HK-2 (cell line): Measurements from ENCODE around the gene SUGCT.

Experiments
- DNase-seq: peaks from one replicate; pipeline ENCODE4 v3.0.0-alpha.2; 2018; ENCODE audit not compliant: unreplicated experiment

Gene SUGCT

DNA sequence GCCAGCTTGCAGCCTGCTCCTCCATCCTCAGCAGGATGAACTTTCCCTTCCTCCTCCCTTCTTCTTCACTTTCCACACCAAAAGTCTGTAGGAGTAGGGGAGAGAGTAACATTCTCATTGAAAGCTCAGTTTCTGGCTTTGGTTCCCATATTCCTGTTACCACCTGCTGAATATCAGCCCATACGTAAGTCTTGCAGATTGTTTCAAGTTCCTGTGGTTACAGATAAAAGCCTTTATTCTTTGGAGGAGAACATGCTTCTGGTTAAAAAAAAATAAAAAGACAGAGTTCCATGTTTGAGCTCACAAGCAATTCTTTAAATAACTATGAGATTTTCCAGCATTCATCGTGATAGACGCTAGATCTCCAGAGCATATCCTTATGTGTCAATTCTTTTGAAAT is 637.3 kb downstream of the SUGCT start:
- no peak for DNase-seq

DNA sequence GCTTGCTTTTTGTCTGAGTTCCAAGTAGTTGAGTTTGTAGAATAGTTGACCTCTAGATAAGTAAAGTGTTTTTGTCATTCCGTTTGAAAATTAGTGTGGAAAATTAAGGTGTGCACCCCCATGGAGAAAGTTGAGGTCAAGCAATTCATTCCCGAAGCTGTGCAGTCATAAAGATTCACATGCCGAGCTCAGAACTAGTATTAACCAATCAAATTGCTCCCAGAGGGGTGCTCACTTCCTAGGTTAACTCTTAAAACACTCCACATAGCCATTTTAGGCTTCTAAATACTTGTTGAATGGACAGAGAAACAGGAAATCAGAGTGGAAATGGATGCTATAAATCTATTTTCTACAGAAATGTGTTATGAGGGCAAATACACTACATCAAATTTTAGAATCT is 638.9 kb downstream of the SUGCT start:
- no peak for DNase-seq

DNA sequence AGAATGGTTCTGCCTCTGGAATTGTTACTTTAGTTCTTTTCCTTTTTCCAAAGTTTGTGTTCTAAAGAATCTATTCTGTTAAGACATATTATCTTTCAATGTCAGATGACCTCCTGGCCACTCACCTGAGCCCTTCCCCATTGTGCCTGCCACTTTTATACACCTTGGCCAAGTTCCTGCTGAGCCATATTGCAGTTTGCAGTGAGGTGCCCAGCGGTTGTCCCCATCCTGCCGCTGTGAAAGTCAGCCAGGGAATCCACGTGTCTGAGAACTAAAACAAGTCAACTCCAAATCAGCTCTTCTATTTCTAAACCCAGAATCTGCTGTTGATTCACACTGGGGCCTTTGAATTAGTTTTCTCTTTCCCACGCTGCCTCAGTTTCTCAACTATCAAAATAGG is 641.1 kb downstream of the SUGCT start:
- no peak for DNase-seq

DNA sequence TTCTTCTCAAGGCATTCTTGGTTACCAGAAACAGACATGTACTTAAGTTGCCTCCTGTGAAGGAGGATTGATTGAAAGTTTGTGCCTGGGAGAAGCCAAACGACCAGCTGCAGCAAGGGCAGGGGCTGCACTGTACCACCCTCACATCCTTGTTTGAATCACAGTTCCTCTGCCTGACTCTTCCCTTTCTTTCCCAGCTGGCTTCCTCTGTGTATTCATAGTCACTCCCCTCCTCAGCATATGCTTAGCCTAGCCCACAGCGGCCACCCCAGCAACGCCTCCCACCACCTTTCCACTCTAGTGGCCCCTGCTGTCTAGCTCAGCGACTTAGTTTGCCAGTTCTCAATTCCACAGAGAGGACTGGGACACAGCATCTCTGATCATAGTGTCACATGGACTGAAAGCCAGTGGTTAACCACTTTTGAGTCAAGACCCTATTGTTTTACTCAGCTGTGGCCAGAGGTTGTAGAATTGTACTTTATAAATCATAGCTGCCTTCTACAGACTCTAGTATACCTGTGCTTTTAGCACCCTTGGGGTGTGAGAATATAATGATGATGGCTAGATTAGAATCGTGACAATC is 643.0 kb downstream of the SUGCT start:
- no peak for DNase-seq

DNA sequence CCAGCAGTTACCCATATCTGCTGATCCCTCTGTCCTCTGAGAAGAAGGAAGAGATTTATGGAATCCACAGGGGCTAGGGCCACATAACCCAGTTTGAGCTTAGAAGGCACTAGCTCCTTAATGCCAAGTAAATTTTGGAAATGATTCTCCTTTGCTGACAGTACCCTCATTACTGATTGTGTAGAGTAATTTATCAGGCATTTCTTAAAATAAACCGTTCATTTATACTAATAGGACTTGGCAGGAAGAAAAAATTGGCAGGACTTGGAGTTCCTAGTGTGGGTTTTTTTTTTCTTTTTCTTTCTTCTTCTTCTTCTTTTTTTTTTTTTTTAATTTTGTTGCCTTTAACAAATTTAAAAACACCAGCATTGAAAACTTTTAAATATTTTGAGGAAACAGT is 645.7 kb downstream of the SUGCT start:
- no peak for DNase-seq

DNA sequence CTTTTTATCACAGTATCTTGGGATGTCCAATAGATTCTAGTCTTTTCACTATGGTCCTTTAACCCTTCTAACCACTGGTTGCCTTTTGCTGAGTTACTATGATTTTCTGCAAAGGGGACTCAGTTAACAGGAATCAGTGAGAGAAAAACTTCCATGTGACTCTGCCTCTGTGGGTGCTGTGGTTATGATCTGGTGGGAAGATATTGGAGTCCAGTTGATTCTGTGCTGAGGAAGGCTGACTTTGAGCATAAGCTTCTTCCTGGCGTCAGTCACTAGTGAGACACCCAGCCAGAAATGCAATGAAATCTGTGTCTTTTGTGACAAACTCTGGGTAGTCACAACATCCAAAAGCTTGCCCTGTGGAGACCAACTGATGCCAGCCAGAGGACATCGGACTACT is 648.0 kb downstream of the SUGCT start:
- DNase-seq, result no peak

DNA sequence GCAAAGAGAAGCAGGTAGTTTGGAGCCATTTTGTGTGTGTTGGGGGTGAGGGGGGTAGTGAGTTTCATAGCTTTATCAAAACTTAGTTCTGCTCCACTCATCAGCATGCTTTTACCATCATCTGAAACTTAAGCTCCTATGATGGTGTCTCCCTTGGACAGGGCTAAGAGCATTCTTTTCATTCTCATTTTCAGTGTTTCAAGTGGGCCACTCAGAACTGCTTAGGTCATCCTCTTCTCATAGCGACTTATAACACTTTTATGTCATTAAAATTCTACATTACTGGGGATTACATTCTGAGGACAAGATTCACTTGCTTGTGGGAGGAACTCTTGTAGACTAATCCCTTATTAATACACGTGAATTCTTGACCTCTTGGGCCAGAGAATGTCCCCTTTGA is 649.4 kb downstream of the SUGCT start:
- DNase-seq, result no peak

DNA sequence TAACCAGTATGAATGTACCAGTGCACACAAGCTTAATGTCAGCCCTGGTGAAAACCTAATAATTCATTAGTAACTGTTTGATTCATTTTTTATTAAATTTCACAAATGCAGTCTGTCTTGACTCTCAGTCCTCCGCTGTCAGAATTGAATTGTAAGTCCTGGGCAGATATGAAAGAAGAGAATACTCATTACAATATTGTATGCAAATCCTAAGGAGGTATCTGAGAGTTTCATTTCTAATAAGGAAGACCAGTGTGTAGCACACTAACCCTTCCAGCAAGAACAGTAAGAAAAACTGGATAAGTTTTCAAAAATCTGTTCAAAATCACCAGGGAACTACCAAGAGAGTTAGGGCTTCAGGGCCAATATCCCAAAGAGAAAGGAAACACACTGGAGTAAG is 652.1 kb downstream of the SUGCT start:
- no peak for DNase-seq

DNA sequence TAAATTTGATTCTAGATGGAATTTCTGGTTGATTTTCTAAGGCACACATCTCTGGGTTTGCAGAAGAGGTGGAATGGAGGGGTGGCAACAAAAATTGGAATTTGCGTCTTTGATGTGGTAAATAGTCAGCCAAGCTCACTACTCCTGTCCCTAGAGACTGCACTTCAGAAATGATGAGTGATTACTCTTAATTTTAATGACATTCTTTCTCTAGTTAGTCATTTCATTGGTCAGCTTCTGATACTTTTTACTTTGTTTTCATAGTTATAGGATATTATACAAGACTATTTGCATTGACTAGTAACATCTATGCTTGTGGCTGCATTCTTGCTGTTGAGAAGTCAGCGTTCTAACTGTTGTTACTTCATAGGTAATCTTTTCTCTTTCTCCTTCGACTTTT is 658.3 kb downstream of the SUGCT start:
- DNase-seq, result no peak

DNA sequence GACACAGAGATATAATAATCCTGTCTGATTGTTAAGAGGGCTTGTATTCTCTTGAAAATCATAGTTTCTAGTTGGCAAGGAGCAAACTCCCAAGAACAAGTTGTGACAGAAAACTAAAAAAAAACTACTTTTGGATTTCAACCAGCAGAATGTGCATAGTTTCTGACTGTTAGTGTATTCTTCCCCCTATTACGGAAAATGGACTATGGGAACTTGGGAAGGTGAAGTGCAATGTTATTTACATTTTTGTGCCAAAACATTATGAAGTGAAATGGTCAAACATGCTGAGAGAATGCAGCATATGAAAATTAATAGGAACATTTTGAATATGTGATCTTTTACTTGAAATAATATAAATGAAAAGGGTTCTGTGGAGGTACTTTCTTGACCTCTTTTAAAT is 660.8 kb downstream of the SUGCT start:
- no peak for DNase-seq

DNA sequence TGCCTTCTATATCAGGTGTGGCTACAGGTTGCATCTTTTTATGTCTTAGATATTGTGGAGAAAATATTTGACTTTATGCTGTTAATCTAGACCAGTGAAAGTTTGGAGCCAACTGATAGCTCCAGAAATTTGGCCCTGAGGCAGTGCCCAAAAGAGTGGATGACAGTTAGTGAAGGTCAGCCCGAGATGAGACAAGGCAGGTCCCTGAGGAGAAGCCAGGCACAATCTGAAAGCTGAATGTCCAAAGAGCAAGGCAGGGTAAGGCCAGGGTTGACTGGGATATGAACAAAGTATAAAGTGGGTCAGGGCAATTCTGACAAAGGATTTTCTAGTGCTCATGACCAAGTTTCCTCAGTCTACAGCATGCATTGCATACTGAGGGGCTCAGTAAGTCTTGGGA is 661.9 kb downstream of the SUGCT start:
- no peak for DNase-seq

DNA sequence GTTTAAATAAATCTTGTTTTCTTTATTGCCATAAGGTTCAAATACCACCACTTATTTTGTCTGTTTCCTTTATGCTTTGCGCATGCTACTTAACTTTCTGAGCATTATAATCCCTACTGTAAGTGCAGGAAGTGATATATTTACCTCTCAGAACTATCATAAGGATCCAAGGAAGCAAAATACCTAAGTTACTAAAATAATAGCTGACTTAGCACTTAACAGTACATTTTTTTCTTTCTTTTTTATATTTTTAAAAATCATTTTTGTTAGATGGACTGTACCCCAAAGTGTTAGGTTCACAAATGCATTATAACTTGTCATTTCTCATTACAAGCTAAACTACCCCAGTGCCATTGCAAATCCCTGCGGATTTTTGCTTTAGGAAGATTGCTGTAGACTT is 663.8 kb downstream of the SUGCT start:
- no peak for DNase-seq

DNA sequence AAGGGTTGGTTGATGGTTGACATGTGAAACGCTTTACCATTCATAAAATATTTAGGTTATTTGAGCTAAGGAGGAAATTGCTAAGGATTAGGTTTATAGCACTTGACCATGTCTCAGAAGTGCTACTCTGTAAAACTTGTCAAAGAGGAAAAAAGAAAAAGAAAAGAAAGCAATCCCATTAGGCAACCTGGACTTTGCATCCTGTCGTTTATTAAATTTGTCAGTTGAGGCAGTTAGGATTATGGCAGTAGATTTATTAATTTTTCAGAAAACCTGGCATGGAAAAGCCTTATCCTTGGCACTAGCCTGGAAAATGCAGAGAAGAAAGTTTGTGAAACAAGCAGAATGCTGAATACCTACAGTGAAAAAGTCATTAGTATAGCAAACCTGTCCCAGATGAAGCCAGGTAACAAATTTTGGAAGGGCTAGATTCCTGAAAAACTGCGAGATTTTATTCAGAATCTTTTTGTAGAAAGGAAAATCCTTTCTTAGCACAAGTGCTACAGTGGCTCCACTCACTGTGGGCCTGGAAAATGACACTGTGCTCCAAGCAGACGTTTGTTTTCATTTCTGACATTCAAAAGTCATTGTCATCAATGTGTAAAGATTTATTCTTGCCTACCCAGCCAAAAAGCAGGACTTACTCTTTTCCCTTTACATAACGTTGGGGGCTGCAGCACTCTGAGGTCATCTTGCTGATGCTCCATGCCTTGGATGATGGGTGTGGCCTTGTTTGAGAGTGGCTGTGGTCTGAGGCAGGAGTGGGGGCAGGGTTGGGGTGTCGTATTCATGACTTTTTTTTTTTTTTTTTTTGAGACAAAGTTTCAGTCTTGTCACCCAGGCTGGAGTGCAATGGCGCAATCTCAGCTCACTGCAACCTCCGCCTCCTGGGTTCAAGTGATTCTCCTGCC is 664.9 kb downstream of the SUGCT start:
- DNase-seq, result no peak

DNA sequence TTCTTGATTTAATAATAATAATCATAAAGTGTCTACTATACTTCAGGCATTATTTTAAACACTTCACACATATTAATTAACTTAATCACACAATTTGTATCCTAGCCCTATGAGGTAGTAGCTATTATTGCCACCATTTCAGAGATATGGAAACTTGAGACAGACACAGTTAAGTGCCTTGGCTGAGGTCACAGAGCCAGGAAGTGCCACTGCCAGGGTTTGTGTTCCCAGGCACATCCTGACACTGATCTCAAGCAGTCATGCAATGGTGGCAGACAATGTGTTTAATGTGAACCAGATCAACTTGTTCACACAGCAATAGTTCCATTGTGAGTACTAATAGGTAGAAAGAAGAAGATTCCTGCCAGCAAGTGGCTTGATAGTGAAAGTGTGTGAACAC is 666.0 kb downstream of the SUGCT start:
- DNase-seq, result no peak

DNA sequence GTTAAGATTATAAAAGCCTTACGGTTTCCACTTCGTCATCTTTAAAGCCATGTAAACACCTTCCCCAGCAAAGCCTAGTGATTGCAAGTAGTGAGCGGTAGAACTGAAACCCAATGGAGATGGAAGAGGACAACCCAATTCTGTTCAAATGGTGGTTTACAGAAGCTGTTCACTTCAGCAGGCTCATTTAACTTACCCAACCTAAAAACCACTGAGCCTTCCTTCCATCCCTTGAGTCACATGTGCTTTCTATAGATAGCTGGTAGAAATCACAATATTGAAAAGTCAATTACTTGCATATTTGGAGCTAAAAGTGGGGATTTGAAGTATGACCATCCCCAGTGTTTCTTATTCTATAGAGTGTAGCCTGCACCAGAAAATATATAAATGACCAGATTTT is 667.7 kb downstream of the SUGCT start:
- DNase-seq, result no peak

DNA sequence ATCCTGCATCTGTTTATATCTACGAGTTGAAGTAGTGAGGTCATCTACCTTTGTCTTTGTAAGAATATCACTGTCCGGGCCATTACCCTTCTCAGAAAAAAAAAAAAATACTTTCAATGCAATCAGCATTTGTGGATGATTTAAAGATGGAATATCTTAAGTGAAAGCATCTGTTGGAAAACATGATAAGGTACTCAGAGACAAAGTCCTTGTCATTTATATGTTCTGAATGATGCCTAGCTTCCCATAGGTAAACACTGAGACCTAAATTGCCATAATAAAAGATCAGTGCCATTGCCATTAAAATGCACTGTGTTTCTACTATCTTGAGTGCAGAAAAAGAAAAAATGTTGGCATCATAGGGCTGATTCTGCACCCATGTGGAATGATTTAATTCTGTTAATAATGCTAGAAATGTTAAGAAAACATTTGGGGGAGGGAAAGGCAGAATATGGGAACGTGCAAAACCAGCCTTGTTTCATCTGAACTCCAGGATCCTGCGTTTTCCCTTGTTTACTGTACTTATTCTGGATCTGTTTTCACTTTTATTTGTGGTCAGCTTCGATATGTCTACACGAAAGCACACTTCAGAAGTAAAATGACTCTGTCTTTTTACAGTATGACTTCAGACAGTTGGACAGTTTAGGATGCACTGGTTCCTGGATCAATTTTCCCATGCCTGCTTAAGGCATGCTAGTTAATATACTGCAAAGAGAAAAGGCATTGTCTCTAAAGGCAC is 669.8 kb downstream of the SUGCT start:
- DNase-seq, result no peak

DNA sequence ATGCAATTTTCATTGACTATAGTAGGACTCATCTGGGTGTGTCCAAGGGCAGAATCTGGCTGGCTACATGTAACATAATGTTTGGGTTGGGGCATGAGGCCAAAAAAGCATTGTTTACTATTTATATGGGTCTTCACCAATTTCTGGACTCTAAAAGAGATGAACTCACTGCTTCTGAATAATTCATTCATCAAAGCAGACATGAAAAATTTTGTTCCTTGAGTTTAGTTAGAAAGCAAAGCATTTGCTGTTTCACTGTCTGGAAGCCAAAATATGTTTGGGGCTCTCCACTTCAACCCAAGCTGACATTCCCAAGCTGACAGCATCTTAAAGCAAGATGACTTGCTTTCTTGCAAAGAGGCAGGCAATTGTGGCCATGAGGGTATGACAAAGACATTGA is 670.6 kb downstream of the SUGCT start:
- DNase-seq, result no peak

DNA sequence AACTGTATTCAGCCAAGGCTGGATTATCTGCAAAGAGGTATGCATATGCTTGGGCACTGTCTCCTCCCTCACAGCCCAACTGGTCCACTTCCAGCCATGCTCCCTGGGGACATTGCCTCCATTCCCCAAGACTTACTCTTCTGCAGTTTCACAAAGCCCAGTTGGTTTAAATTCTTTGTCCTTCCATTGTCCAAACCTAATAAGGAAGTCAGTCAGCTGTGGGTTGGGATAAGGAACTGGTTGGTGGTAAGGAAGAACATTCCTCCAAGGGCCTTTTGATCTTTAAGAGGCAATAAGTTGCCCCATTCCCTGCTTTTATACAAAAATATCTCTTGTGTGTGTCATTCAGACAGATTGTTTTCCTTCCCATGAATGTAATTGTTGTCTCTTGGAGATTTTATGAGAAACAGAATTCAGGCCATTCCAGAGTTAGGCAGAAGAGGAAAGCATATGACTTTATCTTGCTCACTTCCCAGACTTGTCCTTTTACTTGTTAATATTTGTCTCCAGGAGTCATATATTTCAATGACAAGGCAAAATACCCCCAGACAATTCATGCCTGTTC is 673.7 kb downstream of the SUGCT start:
- no peak for DNase-seq

DNA sequence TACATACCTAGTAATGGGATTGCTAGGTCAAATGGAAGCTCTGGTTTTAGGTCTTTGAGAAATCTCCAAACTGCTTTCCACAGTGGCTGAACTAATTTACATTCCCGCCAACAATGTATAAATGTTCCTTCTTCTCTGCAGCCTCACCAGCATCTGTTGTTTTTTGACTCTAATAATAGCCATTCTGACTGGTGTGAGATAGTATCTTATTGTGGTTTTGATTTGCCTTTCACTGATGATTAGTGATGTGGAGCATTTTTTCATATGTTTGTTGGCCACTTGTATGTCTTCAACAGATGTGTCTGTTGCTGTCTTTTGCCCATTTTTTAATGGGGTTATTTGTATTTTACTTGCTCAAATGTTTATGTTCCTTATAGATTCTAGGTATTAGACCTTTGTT is 675.5 kb downstream of the SUGCT start:
- DNase-seq, result no peak

DNA sequence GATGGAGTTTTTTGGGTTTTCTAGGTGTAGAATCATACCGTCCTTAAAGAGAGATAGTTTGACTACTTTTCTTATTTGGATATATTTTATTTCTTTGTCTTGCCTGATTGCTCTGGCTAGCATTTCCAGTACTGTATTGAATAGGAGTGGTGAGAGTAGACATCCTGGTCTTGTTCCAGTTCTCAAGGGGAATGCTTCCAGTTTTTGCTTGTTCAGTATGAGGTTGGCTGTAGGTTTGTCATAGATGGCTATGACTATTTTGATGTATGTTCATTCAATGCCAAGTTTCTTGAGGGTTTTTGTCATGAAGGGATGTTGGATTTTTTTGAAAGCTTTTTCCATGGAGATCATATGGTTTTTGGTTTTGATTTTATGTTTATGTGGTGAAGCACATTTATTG is 676.9 kb downstream of the SUGCT start:
- no peak for DNase-seq

DNA sequence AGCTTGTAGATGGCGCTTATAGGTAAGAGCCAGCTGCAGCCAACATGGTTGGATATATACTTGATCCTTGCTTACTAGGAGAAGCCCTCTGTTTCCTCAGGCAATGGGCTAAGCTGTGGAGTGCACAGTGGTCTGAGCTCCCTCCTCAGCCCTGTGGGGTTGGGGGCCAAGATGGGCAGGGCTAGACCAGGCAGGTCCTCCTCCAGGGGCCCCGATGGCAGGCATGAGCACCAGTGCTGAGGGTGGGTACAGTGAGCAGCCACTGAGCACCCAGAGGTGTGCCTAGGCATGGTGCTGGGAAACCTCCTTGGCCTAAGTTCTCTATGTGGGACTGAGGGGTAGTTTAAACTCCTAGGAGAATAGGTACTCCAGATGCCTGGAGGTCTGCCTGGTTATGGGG is 680.2 kb downstream of the SUGCT start:
- DNase-seq, result no peak

DNA sequence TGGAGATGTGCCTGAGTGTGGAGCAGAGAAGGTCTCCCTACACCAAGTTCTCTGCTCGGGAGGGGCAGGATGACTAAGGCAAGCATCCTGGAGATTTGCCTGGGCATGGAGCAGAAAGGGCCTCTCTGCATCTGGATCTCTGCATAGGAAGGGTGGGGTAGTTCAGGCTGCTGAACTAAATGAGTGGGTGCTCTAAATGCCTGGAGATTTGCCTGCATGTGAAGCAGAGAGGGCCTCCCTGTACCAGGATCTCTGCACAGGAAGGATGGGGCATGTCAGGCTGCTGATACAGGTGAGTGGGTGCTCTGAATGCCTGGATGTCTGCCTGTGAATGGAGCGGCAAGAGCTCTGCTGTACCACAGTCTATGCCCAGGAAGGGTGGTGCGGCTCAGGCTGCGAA is 680.7 kb downstream of the SUGCT start:
- no peak for DNase-seq

DNA sequence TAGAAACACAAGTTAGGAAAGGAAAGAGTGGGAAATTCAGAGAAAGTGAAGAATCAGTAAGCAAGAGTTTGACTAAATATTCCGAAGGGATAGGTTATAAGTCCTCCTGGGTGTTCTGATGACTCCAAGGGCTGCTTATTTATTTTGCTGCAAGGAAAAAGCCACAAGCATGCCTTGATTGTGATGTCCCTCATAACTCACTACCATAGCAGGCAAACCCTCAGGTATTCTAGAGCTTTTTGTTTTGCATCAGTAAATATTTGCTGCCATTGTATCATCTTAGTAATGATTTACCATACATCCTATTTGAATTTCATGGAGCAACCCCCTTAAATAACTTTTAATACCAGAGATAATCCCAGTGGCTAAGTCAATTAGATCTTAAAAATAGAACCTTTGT is 688.1 kb downstream of the SUGCT start:
- no peak for DNase-seq
